HepG2 (cell line): ENCODE results near the gene PPP2R5E. TPM values are rescaled to one million over a fixed set of nuclear protein-coding genes. Genes with fewer than 3 reads are reported as not detected.

Experiments used
- KAT7 ChIP-seq: IDR thresholded peaks from 2 replicates; pipeline ENCODE4 v1.6.1; 2018; ENCODE audit warnings: borderline replicate concordance, missing compliant biosample characterization
- MEF2D ChIP-seq: sonication (generic); formaldehyde crosslinking; IDR thresholded peaks from 2 replicates; pipeline ENCODE4 v1.5.1; 2020; ENCODE audit warnings: mild to moderate bottlenecking, missing genetic modification reagents
- MYNN ChIP-seq: sonication (generic); formaldehyde crosslinking; IDR thresholded peaks from 2 replicates; pipeline ENCODE4 v1.4.0; 2020; ENCODE audit warnings: mild to moderate bottlenecking, low read depth, missing genetic modification reagents
- NAIF1 ChIP-seq: sonication (generic); formaldehyde crosslinking; IDR thresholded peaks from 2 replicates; pipeline ENCODE4 v1.5.0; 2020; ENCODE audit warnings: mild to moderate bottlenecking, missing genetic modification reagents, borderline replicate concordance
- POLR2G ChIP-seq: fragments of 200-400 bp; formaldehyde crosslinking; IDR thresholded peaks from 2 replicates; pipeline ENCODE4 v1.6.1; 2018; ENCODE audit warnings: mild to moderate bottlenecking, low read depth, low read length, moderate library complexity
- SP4 ChIP-seq: sonication (generic); formaldehyde crosslinking; IDR thresholded peaks from 2 replicates; pipeline ENCODE4 v1.8.1; 2023; ENCODE audit warnings: mild to moderate bottlenecking, missing genetic modification reagents
- SRSF1 ChIP-seq: fragments of 200-400 bp; formaldehyde crosslinking; optimal IDR thresholded peaks from 2 replicates; pipeline ENCODE3; 2017; ENCODE audit warnings: mild to moderate bottlenecking, low read depth, low read length, moderate library complexity
- ZFX ChIP-seq: sonication (generic); formaldehyde crosslinking; IDR thresholded peaks from 2 replicates; pipeline ENCODE4 v1.4.0; 2020; ENCODE audit warnings: mild to moderate bottlenecking, low read depth, missing genetic modification reagents, moderate library complexity
- ZNF552 ChIP-seq: sonication (generic); formaldehyde crosslinking; IDR thresholded peaks from 2 replicates; pipeline ENCODE4 v1.9.0; 2022; ENCODE audit warnings: missing genetic modification reagents, mild to moderate bottlenecking, borderline replicate concordance
- polyA plus RNA-seq, 8 experiments: library from polyadenylated mRNA; depleted of rRNA in 3 of 8; stranded (reverse) in 7 of 8; unstranded in 1 of 8; fragments of >200 nt; fragmentation: Illumina TruSeq in 4 of 8; extraction: Trizol in 4 of 8; gene quantifications; 2 replicates each; pipeline versions ENCODE4 v1.2.1 to v1.2.3, GENCODE V29; 2011 to 2016; ENCODE audit warnings: low read depth in 4 of 8, missing spikeins in 1 of 8, mixed read lengths in 1 of 8; ENCODE audit not compliant: insufficient read depth in 1 of 8
- total RNA-seq, 5 experiments: library from RNA; depleted of rRNA; stranded (reverse); fragments of >200 nt; fragmentation: Illumina TruSeq; extraction: Trizol; gene quantifications; 2 replicates each; pipeline ENCODE4 v1.2.3, GENCODE V29; 2016; ENCODE audit warnings: low read depth in 1 of 5
- TF ChIP-seq, protein P1 (sequence below): sonication (generic); formaldehyde crosslinking; IDR thresholded peaks from 2 replicates; pipeline ENCODE4 v1.5.1; 2020; ENCODE audit warnings: mild to moderate bottlenecking, missing genetic modification reagents, moderate library complexity
- TF ChIP-seq, protein P2 (sequence below): sonication (generic); formaldehyde crosslinking; IDR thresholded peaks from 2 replicates; pipeline ENCODE4 v1.8.1; 2023; ENCODE audit warnings: mild to moderate bottlenecking, missing genetic modification reagents
- TF ChIP-seq, protein P3 (sequence below): sonication (generic); formaldehyde crosslinking; IDR thresholded peaks from 2 replicates; pipeline ENCODE4 v1.4.0; 2020; ENCODE audit warnings: mild to moderate bottlenecking, missing genetic modification reagents
- TF ChIP-seq, protein P4 (sequence below), 2 experiments: sonication (generic) in 1 of 2; formaldehyde crosslinking in 1 of 2; IDR thresholded peaks; 2 replicates each; pipeline versions ENCODE4 v1.4.0 to v1.6.1; 2018 to 2020; ENCODE audit warnings: missing genetic modification reagents in 2 of 2, borderline replicate concordance in 1 of 2, low read depth in 1 of 2, mild to moderate bottlenecking in 1 of 2, missing biosample characterization in 1 of 2
- TF ChIP-seq, protein P5 (sequence below): sonication (generic); formaldehyde crosslinking; IDR thresholded peaks from 2 replicates; pipeline ENCODE4 v1.5.1; 2020; ENCODE audit warnings: missing genetic modification reagents, mild to moderate bottlenecking, borderline replicate concordance

The PPP2R5E gene
- total and polyA plus RNA-seq, 2 of the 13 experiments (the other 11 are each of a cell fraction or from before 2014, with no cell fraction given), result 8.9 to 11.0 TPM

DNA sequence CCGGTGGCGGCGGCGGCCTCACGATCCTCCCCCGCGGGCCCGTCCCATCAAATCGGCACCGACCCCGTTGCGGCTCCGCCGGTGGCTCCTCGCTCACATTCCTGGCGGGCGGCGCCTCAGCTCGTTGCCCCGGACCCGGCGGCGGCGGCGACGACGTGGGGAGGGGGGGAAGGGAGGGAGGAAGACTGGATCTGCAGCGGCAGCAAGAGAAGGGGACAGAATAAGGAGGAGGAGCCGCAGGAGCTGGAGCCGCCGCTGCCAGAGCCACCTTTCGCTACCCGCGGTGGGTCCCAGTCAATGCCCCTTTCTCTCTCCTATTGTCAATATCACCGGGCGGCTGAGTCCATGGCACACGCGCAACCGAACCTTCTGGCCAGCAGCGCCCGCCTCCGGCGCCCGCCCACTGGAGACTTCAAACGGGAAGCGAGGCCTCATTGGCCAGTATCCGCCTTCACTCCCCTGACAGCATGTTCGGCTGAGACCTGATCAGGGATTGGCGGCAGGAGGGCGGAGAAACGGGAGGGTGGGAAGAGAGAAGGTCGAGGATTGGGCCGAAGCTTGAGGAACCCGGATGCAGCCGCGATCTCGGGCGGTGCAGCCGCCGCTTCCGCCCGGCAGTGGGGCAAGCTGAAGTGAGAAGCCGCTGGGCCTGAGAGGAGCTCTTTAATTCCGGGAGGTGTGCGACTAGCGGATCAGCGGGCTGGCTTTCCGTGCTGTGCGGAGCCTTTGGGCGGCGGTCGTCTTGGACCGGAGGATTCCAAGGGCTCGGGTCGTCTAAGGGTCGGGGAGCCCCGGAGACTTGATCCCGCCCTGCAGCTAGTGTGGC lies at the start of gene PPP2R5E (continued):
- TF ChIP-seq ZFX (CRISPR knock-in tag) (no peak; the same call in 1 of the 2 replicates), SP4 (peak; percentile 64), ZNF552 (CRISPR knock-in tag) (0 out of 2 replicates have a peak, but pooled peaks have one; percentile 45), NAIF1 (CRISPR knock-in tag) (no peak), POLR2G (peak; percentile 91), MEF2D (CRISPR knock-in tag) (peak; percentile 3; the same call in 1 of the 2 replicates), MYNN (no peak), SRSF1 (peak; percentile 89), KAT7 (CRISPR knock-in tag) (peak; percentile 91; the same call in 1 of the 2 replicates)
- TF ChIP-seq, protein P1, sequence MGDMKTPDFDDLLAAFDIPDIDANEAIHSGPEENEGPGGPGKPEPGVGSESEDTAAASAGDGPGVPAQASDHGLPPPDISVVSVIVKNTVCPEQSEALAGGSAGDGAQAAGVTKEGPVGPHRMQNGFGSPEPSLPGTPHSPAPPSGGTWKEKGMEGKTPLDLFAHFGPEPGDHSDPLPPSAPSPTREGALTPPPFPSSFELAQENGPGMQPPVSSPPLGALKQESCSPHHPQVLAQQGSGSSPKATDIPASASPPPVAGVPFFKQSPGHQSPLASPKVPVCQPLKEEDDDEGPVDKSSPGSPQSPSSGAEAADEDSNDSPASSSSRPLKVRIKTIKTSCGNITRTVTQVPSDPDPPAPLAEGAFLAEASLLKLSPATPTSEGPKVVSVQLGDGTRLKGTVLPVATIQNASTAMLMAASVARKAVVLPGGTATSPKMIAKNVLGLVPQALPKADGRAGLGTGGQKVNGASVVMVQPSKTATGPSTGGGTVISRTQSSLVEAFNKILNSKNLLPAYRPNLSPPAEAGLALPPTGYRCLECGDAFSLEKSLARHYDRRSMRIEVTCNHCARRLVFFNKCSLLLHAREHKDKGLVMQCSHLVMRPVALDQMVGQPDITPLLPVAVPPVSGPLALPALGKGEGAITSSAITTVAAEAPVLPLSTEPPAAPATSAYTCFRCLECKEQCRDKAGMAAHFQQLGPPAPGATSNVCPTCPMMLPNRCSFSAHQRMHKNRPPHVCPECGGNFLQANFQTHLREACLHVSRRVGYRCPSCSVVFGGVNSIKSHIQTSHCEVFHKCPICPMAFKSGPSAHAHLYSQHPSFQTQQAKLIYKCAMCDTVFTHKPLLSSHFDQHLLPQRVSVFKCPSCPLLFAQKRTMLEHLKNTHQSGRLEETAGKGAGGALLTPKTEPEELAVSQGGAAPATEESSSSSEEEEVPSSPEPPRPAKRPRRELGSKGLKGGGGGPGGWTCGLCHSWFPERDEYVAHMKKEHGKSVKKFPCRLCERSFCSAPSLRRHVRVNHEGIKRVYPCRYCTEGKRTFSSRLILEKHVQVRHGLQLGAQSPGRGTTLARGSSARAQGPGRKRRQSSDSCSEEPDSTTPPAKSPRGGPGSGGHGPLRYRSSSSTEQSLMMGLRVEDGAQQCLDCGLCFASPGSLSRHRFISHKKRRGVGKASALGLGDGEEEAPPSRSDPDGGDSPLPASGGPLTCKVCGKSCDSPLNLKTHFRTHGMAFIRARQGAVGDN (CRISPR knock-in tag), result peak; percentile 82
- TF ChIP-seq, protein P2, sequence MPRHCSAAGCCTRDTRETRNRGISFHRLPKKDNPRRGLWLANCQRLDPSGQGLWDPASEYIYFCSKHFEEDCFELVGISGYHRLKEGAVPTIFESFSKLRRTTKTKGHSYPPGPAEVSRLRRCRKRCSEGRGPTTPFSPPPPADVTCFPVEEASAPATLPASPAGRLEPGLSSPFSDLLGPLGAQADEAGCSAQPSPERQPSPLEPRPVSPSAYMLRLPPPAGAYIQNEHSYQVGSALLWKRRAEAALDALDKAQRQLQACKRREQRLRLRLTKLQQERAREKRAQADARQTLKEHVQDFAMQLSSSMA (CRISPR knock-in tag), result no peak
- TF ChIP-seq, protein P3, sequence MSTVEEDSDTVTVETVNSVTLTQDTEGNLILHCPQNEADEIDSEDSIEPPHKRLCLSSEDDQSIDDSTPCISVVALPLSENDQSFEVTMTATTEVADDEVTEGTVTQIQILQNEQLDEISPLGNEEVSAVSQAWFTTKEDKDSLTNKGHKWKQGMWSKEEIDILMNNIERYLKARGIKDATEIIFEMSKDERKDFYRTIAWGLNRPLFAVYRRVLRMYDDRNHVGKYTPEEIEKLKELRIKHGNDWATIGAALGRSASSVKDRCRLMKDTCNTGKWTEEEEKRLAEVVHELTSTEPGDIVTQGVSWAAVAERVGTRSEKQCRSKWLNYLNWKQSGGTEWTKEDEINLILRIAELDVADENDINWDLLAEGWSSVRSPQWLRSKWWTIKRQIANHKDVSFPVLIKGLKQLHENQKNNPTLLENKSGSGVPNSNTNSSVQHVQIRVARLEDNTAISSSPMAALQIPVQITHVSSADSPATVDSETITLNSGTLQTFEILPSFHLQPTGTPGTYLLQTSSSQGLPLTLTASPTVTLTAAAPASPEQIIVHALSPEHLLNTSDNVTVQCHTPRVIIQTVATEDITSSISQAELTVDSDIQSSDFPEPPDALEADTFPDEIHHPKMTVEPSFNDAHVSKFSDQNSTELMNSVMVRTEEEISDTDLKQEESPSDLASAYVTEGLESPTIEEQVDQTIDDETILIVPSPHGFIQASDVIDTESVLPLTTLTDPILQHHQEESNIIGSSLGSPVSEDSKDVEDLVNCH (CRISPR knock-in tag), result peak; percentile 99; the same call in 1 of the 2 replicates
- TF ChIP-seq, protein P4, sequence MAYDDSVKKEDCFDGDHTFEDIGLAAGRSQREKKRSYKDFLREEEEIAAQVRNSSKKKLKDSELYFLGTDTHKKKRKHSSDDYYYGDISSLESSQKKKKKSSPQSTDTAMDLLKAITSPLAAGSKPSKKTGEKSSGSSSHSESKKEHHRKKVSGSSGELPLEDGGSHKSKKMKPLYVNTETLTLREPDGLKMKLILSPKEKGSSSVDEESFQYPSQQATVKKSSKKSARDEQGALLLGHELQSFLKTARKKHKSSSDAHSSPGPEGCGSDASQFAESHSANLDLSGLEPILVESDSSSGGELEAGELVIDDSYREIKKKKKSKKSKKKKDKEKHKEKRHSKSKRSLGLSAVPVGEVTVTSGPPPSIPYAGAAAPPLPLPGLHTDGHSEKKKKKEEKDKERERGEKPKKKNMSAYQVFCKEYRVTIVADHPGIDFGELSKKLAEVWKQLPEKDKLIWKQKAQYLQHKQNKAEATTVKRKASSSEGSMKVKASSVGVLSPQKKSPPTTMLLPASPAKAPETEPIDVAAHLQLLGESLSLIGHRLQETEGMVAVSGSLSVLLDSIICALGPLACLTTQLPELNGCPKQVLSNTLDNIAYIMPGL (CRISPR knock-in tag; IDR thresholded peaks at IDR 0.05; ENCODE audit: borderline replicate concordance in 1 of 2, low read depth in 1 of 2), result peak; percentile 56 to 80; a peak in 3 of 4 replicates
- TF ChIP-seq, protein P5, sequence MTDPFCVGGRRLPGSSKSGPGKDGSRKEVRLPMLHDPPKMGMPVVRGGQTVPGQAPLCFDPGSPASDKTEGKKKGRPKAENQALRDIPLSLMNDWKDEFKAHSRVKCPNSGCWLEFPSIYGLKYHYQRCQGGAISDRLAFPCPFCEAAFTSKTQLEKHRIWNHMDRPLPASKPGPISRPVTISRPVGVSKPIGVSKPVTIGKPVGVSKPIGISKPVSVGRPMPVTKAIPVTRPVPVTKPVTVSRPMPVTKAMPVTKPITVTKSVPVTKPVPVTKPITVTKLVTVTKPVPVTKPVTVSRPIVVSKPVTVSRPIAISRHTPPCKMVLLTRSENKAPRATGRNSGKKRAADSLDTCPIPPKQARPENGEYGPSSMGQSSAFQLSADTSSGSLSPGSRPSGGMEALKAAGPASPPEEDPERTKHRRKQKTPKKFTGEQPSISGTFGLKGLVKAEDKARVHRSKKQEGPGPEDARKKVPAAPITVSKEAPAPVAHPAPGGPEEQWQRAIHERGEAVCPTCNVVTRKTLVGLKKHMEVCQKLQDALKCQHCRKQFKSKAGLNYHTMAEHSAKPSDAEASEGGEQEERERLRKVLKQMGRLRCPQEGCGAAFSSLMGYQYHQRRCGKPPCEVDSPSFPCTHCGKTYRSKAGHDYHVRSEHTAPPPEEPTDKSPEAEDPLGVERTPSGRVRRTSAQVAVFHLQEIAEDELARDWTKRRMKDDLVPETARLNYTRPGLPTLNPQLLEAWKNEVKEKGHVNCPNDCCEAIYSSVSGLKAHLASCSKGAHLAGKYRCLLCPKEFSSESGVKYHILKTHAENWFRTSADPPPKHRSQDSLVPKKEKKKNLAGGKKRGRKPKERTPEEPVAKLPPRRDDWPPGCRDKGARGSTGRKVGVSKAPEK (CRISPR knock-in tag), result 0 out of 2 replicates have a peak, but pooled peaks have one; percentile 18
